ENCODE data around the gene PLOD2.

PLOD2 gene

DNA sequence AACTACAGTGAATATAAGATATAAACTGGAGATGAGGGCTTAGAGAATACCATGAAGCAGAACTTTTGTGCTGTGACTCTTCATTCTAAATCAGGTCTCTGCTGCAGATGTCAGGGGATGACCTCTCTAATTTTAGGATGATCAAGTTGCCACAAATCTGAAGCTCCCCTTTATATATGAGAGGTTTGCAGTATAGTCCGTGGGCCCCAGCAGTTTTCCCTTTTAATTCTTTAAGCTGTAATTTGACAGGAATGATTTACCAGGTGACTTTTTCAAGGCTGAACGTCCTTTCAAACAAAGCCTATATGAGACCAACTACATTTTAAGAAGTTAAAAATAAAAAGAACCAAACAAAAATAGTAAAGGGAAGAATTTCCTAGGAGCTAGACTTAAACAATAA, 4.9 kb upstream of the PLOD2 start:
- DNase-seq, result no peak

DNA sequence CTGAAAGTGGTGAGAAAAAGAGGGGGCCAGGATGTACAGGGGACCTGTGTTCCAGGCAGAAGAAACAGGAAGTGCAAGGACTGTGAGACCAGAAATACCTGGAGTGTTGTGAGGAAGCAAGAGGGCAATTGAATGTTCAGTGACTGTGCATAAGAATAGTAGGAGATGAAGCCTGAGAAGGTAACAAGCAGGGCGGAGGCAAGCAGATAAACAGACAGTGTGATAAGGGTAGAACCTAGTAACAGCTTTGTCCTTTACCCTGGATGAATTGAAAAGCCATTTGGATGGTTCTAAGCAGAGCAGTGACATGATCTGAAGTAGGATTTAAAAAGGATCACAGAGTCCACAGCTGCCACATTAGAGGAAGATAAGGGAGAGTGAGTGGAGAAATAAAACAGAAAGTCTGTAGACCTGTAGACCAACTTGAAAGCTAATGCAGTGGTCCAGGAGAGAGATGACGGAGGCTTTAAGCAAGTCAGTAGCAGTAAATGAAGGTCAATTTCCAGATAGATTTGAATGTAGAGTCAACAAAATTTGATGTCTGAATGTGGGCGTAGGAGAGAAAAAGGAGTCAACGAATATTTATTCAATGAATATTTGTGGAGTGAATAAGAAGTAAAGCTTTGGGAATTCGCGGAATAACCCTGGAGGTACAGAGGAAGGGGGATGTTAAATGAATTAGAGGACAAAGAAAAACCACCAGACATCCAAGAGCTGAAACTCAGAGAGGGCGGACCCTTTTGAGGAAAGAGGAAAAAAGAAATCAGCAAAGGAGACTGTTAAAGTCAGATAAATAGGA, 4.2 kb upstream of the PLOD2 start:
- no peak for DNase-seq

GRCh38 chr3:146164506-146164905, 3.5 kb upstream of the PLOD2 start:
- no peak for DNase-seq

DNA sequence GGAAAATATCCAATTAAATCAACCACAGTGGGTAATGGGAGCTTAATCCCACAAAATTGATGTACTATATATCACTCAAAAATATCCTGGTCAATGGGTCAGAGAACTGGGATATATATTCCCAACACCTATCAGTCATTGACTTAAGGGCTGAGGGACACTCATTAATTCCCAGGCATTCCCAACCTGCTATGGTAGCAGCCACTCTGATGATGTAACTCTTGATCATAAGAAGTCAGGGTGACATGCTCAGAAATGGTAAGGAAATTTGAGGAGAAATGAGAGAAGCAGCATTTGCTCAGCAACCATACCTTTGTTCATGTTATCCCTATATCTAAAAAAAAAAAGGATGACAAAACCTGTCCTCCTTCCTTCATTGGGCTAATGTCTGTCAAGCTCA, 3.1 kb upstream of the PLOD2 start:
- no peak for DNase-seq

DNA sequence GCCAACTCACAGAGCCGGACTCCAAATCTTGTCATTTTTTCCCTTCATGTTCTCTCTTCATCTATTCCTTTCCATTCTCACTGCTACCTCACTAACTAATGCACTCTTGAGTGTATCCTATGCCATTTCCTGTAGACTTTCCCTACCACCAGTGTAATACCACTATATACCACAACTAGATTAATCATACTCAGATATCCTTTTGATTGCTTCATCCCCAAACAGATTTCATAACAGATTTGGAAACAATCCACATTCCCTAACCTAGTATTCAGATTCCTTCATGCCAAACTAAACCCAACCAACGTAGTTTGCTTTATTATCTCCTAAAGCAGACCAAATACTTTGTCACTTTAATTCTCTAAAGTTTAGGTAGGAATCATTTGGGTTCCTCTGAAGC, 2.6 kb upstream of the PLOD2 start:
- DNase-seq, result no peak

DNA sequence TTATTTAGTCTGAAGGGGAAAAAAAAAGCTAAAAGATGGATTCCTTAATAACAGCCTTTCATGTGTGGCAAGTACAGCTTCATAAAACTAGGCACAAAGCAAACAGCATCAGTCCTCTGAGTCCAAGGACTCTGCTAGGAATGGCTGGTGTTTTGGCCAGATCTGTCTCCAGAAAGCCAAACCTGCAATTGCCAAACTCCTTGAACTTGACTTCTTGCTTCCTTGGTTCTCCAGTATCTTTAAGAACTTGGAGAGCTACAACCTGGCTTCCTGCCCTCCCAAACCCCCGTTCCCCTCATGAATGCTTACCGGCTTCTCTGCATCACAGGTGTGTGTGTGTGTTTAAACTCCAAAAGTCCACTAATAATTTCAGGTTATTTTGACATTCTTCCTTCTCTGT, 1.6 kb upstream of the PLOD2 start:
- DNase-seq, result no peak

DNA sequence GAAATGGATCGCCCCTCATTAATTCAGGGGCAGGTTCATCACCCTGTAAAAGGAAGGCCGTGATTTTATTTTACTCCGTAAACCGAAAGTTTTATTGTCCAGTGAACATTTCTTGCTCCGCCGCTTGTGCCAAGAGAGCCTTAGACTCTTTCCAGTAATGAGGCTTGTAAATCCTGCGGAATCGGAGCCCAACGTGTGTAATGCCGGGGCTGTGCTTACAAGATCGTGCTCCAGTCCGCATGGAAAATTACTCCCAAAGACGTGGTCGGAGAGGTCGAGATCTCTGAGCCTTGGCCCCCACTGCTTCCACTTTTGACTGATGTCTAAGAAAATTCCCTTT, 649 bp upstream of the PLOD2 start:
- peak; percentile 9 for DNase-seq

DNA sequence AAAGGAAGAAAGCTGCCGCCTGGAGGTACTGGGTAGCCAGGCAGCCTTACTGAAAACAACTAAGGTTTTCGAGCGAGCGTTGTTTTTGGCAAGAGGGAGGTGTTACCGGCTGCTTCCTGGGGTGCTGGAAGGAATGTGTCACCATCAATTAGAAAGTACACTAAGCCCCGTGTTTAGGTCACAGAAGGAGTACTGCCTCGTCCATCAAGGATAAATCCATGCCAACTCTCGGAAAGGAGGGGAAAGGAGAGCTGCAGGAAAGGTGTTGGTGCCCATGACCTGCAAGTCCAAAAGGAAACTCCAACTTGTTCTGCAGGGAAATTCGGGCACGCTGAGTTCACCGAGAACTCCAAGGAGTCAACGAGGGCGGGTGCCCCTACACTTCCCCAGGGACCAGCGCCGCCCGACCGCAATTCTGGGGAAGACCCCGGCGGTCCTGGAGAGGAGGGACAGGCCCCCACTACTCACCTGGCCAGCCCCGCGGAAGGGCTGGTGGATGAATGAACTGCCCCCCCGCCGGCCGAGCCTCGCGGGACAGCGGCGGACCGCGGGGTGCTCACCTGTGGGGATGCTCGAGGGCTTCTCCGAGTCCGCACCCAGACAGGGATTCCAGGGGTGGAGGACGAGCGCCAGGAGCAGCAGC, 542 bp downstream of the PLOD2 start:
- peak; percentile 71 for DNase-seq

- peak; percentile 12 for DNase-seq
These were observed 1.2 kb downstream of the PLOD2 start for GRCh38 chr3:146159616-146160320.

- DNase-seq, result no peak
These were observed 1.9 kb downstream of the PLOD2 start for GRCh38 chr3:146159037-146159436.

DNA sequence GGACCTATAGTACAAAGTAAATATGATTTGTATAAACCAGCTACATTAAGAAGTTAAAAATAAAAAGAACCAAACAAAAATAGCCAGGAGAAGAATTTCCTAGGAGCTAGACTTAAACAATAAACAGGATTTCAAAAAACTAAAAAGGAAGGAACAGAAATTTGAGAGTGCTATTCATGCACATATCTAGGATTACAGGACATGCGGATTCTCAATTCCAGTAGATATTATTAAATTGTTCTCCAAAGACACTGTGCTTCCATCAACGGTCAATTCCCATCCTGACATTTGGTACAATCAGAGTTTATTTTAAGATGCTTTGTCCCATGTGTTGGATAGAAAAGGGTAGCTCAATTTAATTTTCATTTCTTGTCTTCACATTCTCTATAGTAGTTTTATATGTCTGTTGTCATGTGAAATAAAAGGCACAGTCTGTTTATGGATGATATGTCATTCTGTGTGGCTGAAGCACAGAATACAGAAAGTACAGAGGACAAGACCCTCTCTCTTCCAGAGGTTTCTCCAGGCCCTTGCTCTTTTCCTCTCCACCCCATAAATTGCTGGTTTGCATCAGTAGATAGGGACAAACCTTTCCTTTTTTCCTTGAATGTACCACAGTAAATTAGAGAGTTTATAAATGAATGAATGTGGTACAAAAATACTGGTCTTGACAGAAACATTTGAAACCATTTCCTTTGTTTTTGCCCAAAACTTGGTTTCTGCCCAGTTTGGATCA, 3.5 kb downstream of the PLOD2 start:
- DNase-seq, result no peak

GRCh38 chr3:146156666-146157314, 4.2 kb downstream of the PLOD2 start:
- peak; percentile 44 for DNase-seq

- peak; percentile 14 for DNase-seq
These were observed 4.9 kb downstream of the PLOD2 start for GRCh38 chr3:146156095-146156494.

GRCh38 chr3:146154995-146155394, 6.0 kb downstream of the PLOD2 start:
- peak; percentile 65 for DNase-seq

DNA sequence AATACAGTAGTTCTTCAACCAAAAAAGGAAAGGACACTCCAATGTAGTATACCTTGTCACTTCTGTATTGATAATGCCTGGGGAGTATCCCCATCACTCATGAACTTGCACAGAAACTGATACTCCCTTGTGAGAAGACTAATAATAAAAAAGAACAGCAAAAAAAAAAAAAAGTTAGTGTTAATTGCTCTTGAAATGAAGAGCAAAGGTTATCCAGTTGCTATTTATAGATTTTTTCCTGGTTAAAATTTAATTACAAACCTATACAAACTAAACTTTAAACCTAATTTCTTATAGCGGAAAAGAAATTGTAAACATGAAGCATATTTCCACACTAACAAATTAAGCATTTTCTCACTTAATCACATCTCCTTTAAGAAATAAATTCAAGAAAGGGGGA, 6.7 kb downstream of the PLOD2 start:
- no peak for DNase-seq

DNA sequence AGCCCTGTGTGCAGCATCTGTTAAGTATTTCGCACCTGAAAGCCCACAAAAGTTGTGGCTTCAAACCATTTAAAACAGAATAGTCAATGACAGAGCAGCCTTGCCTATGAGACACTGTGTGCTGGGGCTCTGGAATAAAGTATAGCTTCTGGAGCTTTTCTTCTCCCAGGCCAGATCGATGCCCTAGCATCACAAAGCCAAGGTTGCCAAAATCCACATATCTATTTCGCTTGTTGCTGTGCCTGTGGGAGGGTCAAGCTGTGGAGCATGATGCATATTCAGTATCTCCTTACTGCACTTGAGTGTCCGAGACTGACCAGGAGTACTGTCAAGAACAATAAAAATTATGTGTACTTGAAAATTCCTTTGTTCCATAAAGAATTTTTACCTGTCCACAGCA, 7.6 kb downstream of the PLOD2 start:
- no peak for DNase-seq

DNA sequence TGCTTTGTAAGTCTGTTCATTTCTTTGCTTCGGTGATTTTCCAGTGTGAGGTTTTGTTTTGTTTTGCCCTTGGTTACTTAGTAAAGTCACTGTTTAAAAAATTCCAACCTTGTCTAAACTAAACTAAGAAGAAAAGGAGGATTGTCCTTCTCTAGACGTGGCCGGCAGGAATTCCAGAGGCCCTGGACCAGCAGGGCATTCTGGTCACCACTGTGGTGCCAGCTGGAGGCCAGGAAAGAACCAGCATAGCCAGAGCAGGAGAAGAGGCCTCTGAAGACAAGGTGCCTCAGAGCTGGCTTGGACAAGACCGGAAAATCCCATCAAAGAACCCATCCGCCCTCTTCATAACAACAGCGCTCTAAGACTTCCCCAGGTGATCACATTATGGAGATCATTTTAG, 8.2 kb downstream of the PLOD2 start:
- DNase-seq, result no peak

- no peak for DNase-seq
These were observed 12.5 kb downstream of the PLOD2 start for GRCh38 chr3:146148468-146148931.

DNA sequence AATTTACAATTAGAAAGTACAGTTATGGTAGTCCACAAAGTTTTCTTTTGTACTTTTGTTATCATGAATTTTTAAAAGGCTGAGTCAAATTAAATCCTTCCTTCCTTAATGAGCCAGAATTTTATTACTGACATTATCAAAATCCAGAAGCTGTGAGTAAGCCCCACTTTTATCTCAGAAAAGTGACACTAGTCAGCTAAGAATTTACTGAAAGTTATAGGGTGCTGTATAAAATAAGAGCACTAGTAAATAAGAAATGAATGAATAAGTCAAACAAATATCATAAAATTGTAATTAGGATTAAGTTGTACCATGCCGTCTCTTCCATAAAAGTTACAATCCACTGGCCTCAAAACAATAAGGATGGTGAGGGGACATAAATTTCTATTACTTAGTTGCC, 15.3 kb downstream of the PLOD2 start:
- DNase-seq, result no peak

DNA sequence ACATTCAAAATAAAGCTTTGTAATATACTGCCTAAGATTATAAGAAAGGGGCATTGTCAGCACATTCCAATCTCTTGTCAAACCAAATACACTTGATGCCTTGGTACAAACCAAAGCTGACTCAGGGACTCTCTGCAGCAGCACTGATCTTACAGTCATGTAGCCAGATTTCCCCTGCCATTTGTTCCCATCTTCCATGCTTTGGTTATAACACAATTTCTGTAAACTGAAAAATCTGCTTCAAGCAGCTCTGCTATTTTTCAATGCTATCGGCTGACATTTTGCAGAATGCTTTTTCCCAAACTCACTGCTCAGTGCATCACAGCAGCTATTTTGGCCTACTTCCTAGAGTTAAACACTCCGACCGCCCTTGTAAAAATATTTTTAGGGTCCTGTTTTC, 18.2 kb downstream of the PLOD2 start:
- DNase-seq, result no peak

DNA sequence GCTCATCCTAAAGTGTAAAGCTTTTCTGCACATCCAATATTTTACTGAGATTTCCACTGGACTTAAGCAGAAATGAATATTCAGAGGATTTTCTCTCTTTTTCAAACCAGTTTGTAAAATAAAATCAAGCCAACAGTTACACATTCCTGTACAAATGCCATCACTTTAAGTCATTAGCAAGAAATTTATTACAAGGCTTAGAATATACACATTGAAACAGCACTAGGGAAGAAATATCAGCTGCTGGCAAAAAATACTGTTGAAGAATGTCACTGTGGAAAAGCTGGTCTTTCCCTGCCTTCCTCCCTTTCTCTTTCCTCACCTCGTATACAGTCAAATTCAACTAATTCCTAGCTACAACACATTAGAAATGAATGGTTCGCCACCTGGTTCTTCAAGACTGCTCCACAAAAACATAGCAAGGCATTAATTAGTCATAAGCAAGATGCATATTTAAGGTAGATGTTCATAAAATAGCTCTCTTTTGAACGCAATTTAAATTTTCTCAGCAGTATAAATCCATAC, 21.3 kb downstream of the PLOD2 start:
- DNase-seq, result no peak

DNA sequence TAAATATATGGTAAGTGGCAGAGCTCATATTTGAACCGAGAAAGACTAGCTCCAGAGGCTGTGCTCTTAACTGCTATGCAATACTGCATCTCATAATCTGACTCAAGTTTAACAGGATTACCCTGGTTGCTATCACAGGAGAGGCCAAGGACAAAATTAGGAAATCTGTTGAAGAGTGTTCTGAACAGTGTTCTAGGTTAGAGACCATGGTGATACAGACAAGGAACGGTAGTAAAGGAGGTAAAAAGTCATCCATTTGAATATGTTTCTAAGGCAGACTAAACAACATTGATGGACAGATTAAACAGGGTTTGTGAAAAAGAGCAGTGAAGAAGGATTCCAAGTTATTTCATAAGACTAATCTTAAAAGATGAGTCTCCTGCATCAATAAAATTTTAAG, 22.1 kb downstream of the PLOD2 start:
- DNase-seq, result no peak

- no peak for DNase-seq
These were observed 24.3 kb downstream of the PLOD2 start for GRCh38 chr3:146136647-146137046.
